KMS-11 (cell line): ENCODE data around the gene CSRNP3.

Source experiments
- H2AFZ ChIP-seq: fragments of 200-600 bp; sonication (generic); 2 replicates; pipeline ENCODE4 v1.6.1; 2016; ENCODE audit warnings: antibody characterized with exemption, mixed run types, low read depth
- H3K27ac ChIP-seq: fragments of 200-600 bp; sonication (generic); 2 replicates; pipeline ENCODE4 v1.6.1; 2016; ENCODE audit warnings: mild to moderate bottlenecking, mixed run types
- H3K27me3 ChIP-seq: fragments of 200-600 bp; sonication (generic); 2 replicates; pipeline ENCODE4 v1.6.1; 2017; ENCODE audit warnings: mild to moderate bottlenecking, low read depth, mixed run types, moderate library complexity; ENCODE audit not compliant: insufficient read depth
- H3K36me3 ChIP-seq: fragments of 200-600 bp; sonication (generic); 2 replicates; pipeline ENCODE4 v1.6.1; 2017; ENCODE audit warnings: mild to moderate bottlenecking, mixed run types; ENCODE audit not compliant: insufficient read depth
- H3K4me1 ChIP-seq: fragments of 200-600 bp; sonication (generic); 2 replicates; pipeline ENCODE4 v1.6.1; 2016; ENCODE audit warnings: mild to moderate bottlenecking, low read depth, mixed run types; ENCODE audit not compliant: poor library complexity, severe bottlenecking
- H3K4me2 ChIP-seq: fragments of 200-600 bp; sonication (generic); 2 replicates; pipeline ENCODE4 v1.7.0; 2016; ENCODE audit warnings: mild to moderate bottlenecking, mixed run types
- H3K4me3 ChIP-seq: fragments of 200-600 bp; sonication (generic); IDR thresholded peaks from 2 replicates; pipeline ENCODE4 v1.6.1; 2017; ENCODE audit warnings: low read depth, low read length, mixed read lengths; ENCODE audit not compliant: insufficient read depth
- H3K79me2 ChIP-seq: fragments of 200-600 bp; sonication (generic); 2 replicates; pipeline ENCODE4 v1.6.1; 2016; ENCODE audit warnings: low read depth, mixed run types; ENCODE audit not compliant: insufficient read depth
- H3K9ac ChIP-seq: fragments of 200-600 bp; sonication (generic); 2 replicates; pipeline ENCODE4 v1.6.1; 2016; ENCODE audit warnings: mild to moderate bottlenecking, mixed run types
- H4K20me1 ChIP-seq: fragments of 200-600 bp; sonication (generic); 2 replicates; pipeline ENCODE4 v1.6.1; 2016; ENCODE audit warnings: mild to moderate bottlenecking, mixed run types; ENCODE audit not compliant: insufficient read depth
- TF ChIP-seq, protein P1 (sequence below): fragments of 200-600 bp; sonication (generic); conservative IDR thresholded peaks from 2 replicates; pipeline ENCODE4 v1.6.1; 2017; ENCODE audit warnings: low read depth, mild to moderate bottlenecking, antibody characterized with exemption, low read length, moderate library complexity, mixed read lengths

Gene CSRNP3

DNA sequence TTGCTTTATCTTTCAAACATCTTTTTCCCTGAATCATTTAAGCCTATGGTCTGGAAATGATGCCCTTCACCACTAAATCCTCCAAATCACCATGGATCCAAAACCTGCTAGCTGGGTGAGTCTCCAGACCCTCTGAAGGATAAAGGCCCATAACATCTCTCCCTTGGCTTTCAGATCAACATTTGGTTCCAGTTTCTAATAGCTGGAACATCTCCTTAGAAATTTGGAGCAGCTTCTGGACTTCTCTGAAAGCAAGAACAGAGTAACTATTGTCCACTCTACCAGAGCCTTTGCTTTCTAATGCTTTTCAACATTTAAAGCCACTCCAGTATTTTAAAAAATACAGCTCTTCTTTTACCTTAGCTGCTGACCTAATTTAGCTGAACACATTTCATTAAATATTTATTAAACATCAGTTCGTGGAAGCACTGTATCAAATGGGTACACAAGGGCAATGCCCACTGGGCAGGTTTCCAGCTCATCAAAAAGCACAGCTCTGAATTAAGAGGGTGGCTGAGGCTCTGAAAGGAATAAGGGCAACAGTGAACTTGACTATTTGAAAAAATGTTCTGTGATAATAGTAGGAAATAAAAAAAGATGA is 249.2 kb downstream of the CSRNP3 start:
- Histone ChIP-seq H3K4me2 (no peak overlapping the region), H3K79me2 (no peaks in the 10 kb centered on the region), H3K36me3 (no peaks in the 10 kb centered on the region), H3K9ac (no peak overlapping the region), H3K27ac (no peak overlapping the region), H3K27me3 (no peaks in the 10 kb centered on the region), H3K4me1 (no peaks in the 10 kb centered on the region), H4K20me1 (no peaks in the 10 kb centered on the region), H3K4me3 (no peak overlapping the region), H2AFZ (no peak overlapping the region)
- TF ChIP-seq, protein P1, sequence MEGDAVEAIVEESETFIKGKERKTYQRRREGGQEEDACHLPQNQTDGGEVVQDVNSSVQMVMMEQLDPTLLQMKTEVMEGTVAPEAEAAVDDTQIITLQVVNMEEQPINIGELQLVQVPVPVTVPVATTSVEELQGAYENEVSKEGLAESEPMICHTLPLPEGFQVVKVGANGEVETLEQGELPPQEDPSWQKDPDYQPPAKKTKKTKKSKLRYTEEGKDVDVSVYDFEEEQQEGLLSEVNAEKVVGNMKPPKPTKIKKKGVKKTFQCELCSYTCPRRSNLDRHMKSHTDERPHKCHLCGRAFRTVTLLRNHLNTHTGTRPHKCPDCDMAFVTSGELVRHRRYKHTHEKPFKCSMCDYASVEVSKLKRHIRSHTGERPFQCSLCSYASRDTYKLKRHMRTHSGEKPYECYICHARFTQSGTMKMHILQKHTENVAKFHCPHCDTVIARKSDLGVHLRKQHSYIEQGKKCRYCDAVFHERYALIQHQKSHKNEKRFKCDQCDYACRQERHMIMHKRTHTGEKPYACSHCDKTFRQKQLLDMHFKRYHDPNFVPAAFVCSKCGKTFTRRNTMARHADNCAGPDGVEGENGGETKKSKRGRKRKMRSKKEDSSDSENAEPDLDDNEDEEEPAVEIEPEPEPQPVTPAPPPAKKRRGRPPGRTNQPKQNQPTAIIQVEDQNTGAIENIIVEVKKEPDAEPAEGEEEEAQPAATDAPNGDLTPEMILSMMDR = no peak

DNA sequence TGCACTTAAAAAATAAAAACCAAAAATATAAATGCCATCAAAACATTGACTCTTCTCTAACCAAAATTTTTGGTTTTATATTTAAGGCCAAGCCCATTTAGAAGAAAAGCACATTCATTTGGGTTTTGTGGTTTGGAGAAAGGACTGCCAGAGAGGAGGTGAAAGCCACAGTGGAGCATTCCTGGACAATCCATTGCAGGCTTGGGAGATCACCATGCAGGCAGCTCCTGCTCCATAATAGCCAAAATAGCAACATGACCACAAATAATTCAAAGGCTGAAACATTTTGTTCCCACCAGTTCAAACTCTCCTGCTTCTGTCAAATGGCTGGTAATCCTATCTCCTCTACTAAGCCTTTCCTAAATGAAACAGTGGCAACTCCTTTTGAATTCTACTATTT is 251.0 kb downstream of the CSRNP3 start:
- Histone ChIP-seq H3K4me3 (no peak overlapping the region), H4K20me1 (no peaks in the 10 kb centered on the region), H3K27me3 (no peaks in the 10 kb centered on the region), H3K9ac (no peak overlapping the region), H3K4me1 (no peaks in the 10 kb centered on the region), H2AFZ (no peak overlapping the region), H3K79me2 (no peaks in the 10 kb centered on the region), H3K36me3 (no peaks in the 10 kb centered on the region), H3K4me2 (no peak overlapping the region), H3K27ac (no peak overlapping the region)
- TF ChIP-seq, protein P1 = no peak

DNA sequence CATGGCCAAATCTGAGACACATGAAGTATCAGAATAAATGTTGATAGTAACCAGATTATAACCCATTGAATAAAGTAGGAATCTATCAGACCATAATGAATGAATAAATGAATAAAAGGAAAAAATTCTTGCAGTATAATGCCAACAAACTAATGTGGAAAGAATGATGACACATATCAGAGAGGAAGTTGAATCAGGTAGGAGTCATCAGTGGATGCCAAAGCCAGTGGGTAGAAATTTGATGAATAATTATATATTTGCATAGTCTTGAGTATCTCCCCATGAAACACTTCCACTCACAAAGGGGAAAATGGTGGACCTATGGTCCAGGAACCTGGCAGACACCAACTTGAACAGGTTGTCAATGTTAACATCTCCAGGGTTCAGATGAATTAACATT is 255.9 kb downstream of the CSRNP3 start:
- no peaks in the 10 kb centered on the region for H3K27me3 ChIP-seq
- H3K4me2 ChIP-seq = no peak overlapping the region
- no peak overlapping the region for H2AFZ ChIP-seq
- TF ChIP-seq, protein P1 = no peak
- H3K27ac ChIP-seq = no peak overlapping the region
- H3K79me2 ChIP-seq = no peaks in the 10 kb centered on the region
- H3K4me3 ChIP-seq = no peak overlapping the region
- no peaks in the 10 kb centered on the region for H3K36me3 ChIP-seq
- no peaks in the 10 kb centered on the region for H3K4me1 ChIP-seq
- no peak overlapping the region for H3K9ac ChIP-seq
- no peaks in the 10 kb centered on the region for H4K20me1 ChIP-seq
